ENCODE data around the gene HEG1. TPM values are rescaled to one million over a fixed set of nuclear protein-coding genes. Genes with fewer than 3 reads are reported as not detected.
A peak's percentile ranks its signal among the peaks of the same experiment; 100 is the strongest.

The HEG1 gene, protein sequence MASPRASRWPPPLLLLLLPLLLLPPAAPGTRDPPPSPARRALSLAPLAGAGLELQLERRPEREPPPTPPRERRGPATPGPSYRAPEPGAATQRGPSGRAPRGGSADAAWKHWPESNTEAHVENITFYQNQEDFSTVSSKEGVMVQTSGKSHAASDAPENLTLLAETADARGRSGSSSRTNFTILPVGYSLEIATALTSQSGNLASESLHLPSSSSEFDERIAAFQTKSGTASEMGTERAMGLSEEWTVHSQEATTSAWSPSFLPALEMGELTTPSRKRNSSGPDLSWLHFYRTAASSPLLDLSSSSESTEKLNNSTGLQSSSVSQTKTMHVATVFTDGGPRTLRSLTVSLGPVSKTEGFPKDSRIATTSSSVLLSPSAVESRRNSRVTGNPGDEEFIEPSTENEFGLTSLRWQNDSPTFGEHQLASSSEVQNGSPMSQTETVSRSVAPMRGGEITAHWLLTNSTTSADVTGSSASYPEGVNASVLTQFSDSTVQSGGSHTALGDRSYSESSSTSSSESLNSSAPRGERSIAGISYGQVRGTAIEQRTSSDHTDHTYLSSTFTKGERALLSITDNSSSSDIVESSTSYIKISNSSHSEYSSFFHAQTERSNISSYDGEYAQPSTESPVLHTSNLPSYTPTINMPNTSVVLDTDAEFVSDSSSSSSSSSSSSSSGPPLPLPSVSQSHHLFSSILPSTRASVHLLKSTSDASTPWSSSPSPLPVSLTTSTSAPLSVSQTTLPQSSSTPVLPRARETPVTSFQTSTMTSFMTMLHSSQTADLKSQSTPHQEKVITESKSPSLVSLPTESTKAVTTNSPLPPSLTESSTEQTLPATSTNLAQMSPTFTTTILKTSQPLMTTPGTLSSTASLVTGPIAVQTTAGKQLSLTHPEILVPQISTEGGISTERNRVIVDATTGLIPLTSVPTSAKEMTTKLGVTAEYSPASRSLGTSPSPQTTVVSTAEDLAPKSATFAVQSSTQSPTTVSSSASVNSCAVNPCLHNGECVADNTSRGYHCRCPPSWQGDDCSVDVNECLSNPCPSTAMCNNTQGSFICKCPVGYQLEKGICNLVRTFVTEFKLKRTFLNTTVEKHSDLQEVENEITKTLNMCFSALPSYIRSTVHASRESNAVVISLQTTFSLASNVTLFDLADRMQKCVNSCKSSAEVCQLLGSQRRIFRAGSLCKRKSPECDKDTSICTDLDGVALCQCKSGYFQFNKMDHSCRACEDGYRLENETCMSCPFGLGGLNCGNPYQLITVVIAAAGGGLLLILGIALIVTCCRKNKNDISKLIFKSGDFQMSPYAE (N-terminal part only)
- polyA plus RNA-seq (2012; ENCODE audit: missing spikeins), result 13.3 TPM

DNA sequence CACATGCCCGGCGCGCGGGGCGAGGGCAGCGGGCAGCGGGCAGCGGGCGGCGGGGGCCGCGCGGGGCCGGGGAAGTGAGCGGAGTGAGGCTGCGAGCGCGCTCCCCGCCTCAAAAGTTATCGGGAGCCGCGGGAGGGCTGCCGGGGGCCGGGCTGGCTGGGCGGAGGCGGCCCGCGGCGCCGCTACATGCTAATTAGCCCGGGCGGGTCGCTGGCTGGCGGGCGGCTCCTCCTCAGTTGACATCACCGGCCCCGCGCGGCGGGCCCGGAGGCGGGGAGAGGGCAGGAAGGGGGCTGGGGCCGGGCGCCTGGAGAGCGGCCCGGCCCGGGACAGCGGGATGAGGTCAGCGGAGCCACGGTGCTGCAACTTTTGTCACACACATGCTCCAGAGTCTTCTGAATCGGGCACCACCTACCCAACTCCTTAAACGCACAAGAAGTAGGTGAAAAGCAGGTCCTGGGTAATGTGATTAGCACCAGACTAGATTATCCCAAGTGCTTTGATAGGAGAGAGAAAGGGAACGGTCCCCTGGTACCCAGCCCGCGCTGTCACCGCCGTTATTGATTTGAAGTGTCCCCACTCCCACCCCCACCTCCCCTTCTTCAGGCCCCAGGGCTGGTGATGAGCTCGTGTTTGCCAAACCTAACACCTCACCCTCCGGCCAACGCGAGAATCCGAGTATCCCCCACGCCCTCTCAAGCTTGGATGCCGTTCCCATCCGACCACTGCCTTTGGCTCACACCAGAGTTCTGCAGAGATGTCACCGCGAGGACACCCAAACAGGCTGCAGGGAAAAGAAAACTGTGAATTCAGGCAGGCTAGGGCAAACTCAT, at the start of gene HEG1:
Gene HEG1, minus strand, starts transcription at position 85 of the 833 bp plus-strand sequence. CDS start 107 bp downstream, outside the sequence.
- no peak for TF ChIP-seq POLR2A (IDR thresholded peaks at IDR 0.05; ENCODE audit: low read depth, low read length)
- TF ChIP-seq TAF1 (IDR thresholded peaks at IDR 0.05; ENCODE audit: borderline replicate concordance, low read depth, low read length), result 0 out of 2 replicates have a peak, but pooled peaks have one; percentile 27
- TF ChIP-seq POLR2AphosphoS5 (IDR thresholded peaks at IDR 0.05; ENCODE audit: low read depth, low read length), result no peak
- DNase-seq (ENCODE audit: insufficient read length), result peak; percentile 89
- FAIRE-seq, result peak; percentile 97

DNA sequence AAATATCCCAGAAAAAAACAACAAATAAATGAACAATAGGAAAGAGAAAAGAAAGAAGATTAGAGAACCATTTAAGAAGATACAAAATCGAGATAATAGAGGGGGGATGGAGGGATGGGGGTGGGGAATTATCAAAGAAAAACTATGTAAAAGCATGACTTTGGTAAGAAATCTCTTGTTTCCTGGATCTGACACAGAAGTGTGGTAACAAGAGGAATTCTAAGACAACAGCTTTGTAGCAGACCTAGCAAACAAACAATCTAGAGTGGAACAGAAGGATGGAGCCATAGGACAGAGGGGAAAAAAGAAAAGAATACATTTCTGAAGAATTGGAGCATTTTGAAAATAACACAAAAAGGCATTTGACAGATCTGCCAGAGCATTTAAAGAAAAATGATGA, 49.3 kb upstream of the HEG1 start:
- DNase-seq (ENCODE audit: insufficient read length) (no peak), FAIRE-seq (peak; percentile 24)
- no peak for TF ChIP-seq POLR2A (IDR thresholded peaks at IDR 0.05; ENCODE audit: low read depth, low read length)
- no peak for TF ChIP-seq TAF1 (IDR thresholded peaks at IDR 0.05; ENCODE audit: borderline replicate concordance, low read depth, low read length)
- no peak for TF ChIP-seq POLR2AphosphoS5 (IDR thresholded peaks at IDR 0.05; ENCODE audit: low read depth, low read length)

DNA sequence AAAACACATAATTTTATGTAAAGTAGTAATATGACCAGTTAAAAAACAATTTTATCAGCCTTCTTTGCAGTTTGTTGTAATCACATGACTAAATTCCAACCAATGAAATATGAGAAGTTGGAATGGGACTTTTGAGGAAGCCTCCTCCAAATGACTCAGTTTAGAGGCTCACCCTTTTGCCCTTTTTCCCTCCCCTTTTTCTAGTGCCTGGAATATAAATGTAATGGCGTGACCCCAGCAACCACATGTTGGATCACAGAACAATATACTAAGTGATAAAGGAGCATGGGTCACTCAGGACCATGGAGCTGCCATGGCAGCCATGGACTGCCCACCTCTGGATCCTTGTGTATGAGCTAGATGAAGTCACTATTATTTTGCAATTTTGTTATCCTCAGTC, 48.8 kb upstream of the HEG1 start:
- DNase-seq (ENCODE audit: insufficient read length) (no peak), FAIRE-seq (peak; percentile 57)
- no peak for TF ChIP-seq TAF1 (IDR thresholded peaks at IDR 0.05; ENCODE audit: borderline replicate concordance, low read depth, low read length)
- no peak for TF ChIP-seq POLR2A (IDR thresholded peaks at IDR 0.05; ENCODE audit: low read depth, low read length)
- TF ChIP-seq POLR2AphosphoS5 (IDR thresholded peaks at IDR 0.05; ENCODE audit: low read depth, low read length), result no peak

DNA sequence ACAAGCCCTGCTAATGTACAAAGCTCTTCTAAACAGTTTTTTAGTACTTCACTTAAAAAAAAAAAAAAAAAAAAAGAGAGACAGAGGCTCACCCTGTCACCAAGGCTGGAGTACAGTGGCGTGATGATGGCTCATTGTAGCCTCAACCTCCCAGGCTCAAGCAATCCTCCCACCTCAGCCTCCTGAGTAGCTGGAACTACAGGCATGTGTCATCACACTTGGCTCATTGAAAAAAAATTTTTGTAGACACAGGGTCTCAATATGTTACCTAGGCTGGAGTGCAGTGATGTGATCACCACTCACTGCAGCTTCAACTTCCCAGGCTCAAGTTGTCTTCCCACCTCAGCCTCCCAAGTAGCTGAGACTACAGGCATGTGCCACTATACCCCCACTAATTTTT, 47.6 kb upstream of the HEG1 start:
- no peak for TF ChIP-seq POLR2A (IDR thresholded peaks at IDR 0.05; ENCODE audit: low read depth, low read length)
- no peak for TF ChIP-seq POLR2AphosphoS5 (IDR thresholded peaks at IDR 0.05; ENCODE audit: low read depth, low read length)
- TF ChIP-seq TAF1 (IDR thresholded peaks at IDR 0.05; ENCODE audit: borderline replicate concordance, low read depth, low read length), result no peak
- FAIRE-seq (no peak), DNase-seq (ENCODE audit: insufficient read length) (no peak)

DNA sequence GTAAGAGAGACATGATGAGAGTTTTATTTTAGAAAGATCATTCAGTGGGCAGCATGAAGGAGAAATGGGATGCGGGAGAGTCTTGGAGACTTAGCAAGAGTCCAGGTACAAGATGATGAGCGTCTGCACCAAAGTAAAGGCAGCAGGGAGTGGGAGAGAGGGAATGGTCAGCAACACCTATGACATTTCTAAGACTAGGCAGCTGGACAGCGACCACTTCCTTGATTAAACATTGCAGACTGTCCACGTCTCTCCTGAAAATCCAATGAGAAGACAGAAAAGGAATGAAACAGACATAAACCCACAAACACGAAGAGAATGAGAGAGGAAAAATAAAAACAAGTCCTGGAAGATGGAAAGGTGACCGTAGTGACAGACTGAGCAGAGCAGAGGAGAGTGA, 46.7 kb upstream of the HEG1 start:
- FAIRE-seq, result no peak
- DNase-seq (ENCODE audit: insufficient read length), result no peak
- no peak for TF ChIP-seq TAF1 (IDR thresholded peaks at IDR 0.05; ENCODE audit: borderline replicate concordance, low read depth, low read length)
- no peak for TF ChIP-seq POLR2AphosphoS5 (IDR thresholded peaks at IDR 0.05; ENCODE audit: low read depth, low read length)
- TF ChIP-seq POLR2A (IDR thresholded peaks at IDR 0.05; ENCODE audit: low read depth, low read length), result no peak

DNA sequence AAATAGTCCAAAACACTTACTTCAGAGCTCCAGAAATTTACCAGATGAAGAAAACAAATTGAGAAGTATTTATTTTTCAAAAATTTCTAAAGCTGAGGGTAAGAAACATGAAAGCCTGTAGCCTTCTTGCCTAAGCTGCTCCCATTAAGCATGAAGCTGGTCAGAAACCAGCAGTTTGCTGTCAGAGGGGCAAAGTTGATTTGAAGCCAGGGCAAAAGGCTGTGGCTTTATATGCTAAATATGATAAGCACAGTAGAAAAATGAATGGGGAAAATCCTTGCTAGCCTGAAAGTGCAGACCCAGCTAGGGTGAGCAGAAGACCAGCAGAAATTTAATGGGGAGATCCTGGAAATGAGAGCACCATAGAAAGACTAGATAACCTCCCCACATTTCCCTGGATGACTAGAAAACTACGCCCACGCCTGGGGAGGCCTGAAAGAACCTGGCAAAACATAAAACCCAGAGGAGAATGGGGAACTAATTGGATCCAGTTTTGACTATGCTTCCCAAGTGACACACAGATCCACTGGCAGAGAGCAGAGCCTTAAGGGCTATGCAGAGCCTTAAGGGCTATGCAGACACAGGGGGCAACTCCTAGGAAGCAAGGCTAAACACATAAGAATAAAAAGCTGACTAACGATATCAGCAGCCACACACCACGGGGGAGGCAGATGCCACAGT, 43.0 kb upstream of the HEG1 start:
- FAIRE-seq (peak; percentile 48), DNase-seq (ENCODE audit: insufficient read length) (no peak)
- TF ChIP-seq TAF1 (IDR thresholded peaks at IDR 0.05; ENCODE audit: borderline replicate concordance, low read depth, low read length), result no peak
- TF ChIP-seq POLR2AphosphoS5 (IDR thresholded peaks at IDR 0.05; ENCODE audit: low read depth, low read length), result no peak
- no peak for TF ChIP-seq POLR2A (IDR thresholded peaks at IDR 0.05; ENCODE audit: low read depth, low read length)

DNA sequence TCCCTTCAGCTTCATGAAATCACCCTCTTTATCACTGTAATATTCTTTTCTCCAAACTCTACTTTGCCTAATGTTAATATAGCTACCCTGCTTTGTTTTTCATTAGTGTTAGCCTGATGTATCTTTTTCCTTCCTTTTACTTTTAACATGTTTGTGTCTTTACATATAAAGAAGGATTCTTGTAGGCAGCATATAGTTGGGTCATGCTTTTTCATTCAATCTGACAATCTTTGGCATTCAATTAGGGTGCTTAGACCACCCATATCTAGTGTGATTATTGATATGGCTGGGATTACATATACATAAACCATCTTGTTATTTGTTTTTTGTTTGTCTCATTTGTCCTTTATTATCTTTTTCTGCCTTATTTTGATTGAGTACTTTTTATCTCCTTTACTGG, 34.9 kb upstream of the HEG1 start:
- DNase-seq (ENCODE audit: insufficient read length) (no peak), FAIRE-seq (no peak)
- TF ChIP-seq POLR2AphosphoS5 (IDR thresholded peaks at IDR 0.05; ENCODE audit: low read depth, low read length), result no peak
- TF ChIP-seq POLR2A (IDR thresholded peaks at IDR 0.05; ENCODE audit: low read depth, low read length), result no peak
- TF ChIP-seq TAF1 (IDR thresholded peaks at IDR 0.05; ENCODE audit: borderline replicate concordance, low read depth, low read length), result no peak

DNA sequence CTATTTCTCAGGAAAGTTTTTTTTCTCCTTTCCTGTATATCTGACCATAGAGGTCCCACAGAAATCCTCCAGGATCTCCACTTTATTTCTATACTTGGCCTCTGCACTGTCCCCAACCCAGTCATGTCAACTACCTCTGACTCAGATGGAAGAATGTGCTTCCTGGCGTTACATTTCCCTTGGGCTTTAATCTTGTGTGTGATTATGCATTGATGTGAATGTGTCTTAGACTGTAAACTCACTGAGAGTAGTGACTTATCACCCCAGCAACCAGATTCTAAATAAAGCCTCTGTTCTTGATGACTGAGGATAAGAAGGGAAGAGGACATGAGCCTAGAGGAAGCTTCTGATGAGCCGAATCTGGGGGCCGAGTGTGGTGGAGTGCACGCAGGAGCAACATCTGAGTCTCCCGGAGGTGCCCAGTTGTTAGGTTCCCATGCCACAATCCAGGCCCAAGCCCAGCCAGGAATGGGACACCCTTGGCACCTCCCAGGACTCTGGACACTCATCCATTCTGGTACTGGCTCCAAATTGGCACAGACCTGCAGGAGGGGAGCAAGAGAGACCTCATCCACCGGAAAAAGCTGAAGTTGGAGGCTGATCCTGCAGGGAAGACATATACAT, 32.1 kb upstream of the HEG1 start:
- DNase-seq (ENCODE audit: insufficient read length), result no peak
- TF ChIP-seq TAF1 (IDR thresholded peaks at IDR 0.05; ENCODE audit: borderline replicate concordance, low read depth, low read length), result no peak
- TF ChIP-seq POLR2AphosphoS5 (IDR thresholded peaks at IDR 0.05; ENCODE audit: low read depth, low read length), result no peak

DNA sequence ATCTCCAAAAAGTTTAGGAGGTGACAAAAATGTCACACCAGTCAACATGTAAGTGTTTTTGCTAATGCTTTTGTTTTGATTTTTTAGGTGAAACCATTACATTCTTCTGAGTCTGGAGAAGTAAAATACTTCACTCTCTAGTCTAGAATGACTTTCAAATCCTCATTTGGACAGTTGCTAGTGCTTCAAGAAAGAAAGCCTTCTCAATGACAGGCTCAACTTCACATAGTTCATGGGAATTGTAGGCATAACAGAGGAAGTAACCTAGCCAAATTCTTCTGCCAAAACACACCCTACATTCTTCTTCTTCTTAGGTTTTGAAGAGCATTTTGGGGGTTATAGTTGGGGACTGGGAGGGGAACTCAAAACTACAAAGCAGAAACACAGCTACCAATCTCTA, 29.4 kb upstream of the HEG1 start:
- TF ChIP-seq TAF1 (IDR thresholded peaks at IDR 0.05; ENCODE audit: borderline replicate concordance, low read depth, low read length), result no peak
- TF ChIP-seq POLR2AphosphoS5 (IDR thresholded peaks at IDR 0.05; ENCODE audit: low read depth, low read length), result no peak
- TF ChIP-seq POLR2A (IDR thresholded peaks at IDR 0.05; ENCODE audit: low read depth, low read length), result no peak
- DNase-seq (ENCODE audit: insufficient read length), result no peak
- FAIRE-seq, result no peak

More for the DNA sequence above, 32.1 kb upstream of the HEG1 start:
- no peak for FAIRE-seq
